Subcutaneous adipose tissue (tissue), 4 donors: ENCODE results near the gene MAPK8. TPM values are rescaled to one million over a fixed set of nuclear protein-coding genes. Genes with fewer than 3 reads are reported as not detected.

Experiments
- total RNA-seq, 4 donors: library from RNA; depleted of rRNA; stranded (reverse); fragments of >200 nt; gene quantifications; one replicate each; pipeline ENCODE4 v1.1.0, GENCODE V29; 2016
- TF ChIP-seq, protein P1 (sequence below): fragments of 450-650 bp; IDR thresholded peaks from one replicate; pipeline ENCODE4 v1.5.1; 2016; ENCODE audit warnings: low read depth, mild to moderate bottlenecking, control low read depth, antibody characterized with exemption, moderate library complexity

The MAPK8 gene
- total RNA-seq, 4 donors from 2014 or later: 34.1 to 72.2 (median 36.5) TPM

GRCh38 chr10:48400129-48400849 lies 93.8 kb downstream of the MAPK8 start:
- TF ChIP-seq, protein P1, sequence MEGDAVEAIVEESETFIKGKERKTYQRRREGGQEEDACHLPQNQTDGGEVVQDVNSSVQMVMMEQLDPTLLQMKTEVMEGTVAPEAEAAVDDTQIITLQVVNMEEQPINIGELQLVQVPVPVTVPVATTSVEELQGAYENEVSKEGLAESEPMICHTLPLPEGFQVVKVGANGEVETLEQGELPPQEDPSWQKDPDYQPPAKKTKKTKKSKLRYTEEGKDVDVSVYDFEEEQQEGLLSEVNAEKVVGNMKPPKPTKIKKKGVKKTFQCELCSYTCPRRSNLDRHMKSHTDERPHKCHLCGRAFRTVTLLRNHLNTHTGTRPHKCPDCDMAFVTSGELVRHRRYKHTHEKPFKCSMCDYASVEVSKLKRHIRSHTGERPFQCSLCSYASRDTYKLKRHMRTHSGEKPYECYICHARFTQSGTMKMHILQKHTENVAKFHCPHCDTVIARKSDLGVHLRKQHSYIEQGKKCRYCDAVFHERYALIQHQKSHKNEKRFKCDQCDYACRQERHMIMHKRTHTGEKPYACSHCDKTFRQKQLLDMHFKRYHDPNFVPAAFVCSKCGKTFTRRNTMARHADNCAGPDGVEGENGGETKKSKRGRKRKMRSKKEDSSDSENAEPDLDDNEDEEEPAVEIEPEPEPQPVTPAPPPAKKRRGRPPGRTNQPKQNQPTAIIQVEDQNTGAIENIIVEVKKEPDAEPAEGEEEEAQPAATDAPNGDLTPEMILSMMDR: no peak

DNA sequence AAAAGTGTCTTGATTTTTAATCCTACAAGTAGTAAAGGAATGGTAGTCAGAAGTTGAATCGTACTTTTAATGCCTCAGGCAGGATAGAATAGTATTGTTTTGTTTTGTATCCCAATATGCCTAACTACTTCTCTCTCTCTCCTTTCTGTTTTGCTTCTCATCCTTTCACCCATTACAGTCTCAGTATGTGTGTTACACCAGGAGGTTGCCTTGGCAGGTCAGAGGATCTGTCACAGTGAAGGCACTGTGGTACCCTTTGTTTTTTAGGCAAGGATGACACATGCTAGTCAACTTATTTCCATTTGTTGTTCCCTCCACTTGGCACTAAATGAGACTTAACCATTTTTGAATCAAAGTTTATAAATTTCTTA lies 94.4 kb downstream of the MAPK8 start:
- TF ChIP-seq, protein P1: no peak

- TF ChIP-seq, protein P1: no peak
Observed at GRCh38 chr10:48404646-48405045, 98.2 kb downstream of the MAPK8 start.

- TF ChIP-seq, protein P1: no peak
Observed at GRCh38 chr10:48406204-48406603, 99.7 kb downstream of the MAPK8 start.

DNA sequence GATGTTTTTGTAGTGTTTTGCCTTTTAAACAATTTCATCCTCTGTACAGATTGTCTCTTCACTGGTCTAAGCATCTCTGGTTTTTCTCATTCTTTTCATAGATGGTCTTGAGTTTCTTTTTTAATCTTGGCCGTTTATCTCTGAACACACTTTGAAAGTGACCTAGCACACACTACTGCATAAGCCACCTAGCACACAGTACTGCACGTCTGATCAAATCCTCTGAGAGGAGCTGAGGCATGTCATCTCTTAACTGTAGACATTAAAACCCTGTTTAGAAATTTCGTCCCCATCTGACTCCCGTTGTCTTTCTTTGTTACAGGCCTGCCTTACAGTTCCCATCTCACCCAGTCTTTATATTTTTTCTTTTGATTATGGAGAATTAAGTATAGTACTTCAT lies 100.2 kb downstream of the MAPK8 start:
- TF ChIP-seq, protein P1: no peak

DNA sequence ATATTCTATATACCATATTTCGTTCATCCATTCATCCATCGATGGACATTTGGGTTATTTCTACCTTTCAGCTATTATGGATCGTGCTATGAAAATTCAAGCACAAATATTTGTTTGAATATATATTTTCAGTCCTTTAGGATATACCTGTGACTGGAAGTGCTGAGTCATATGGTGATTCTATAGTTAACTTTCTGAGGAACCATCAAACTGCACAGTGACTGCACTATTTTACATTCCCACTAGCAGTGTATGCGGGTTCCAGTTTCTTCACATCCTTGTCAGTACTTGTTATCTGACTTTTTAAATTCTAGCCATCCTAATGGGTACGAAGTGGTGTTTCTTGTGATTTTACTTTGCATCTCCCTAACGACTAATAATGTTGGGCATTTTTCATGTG lies 104.0 kb downstream of the MAPK8 start:
- TF ChIP-seq, protein P1: no peak

DNA sequence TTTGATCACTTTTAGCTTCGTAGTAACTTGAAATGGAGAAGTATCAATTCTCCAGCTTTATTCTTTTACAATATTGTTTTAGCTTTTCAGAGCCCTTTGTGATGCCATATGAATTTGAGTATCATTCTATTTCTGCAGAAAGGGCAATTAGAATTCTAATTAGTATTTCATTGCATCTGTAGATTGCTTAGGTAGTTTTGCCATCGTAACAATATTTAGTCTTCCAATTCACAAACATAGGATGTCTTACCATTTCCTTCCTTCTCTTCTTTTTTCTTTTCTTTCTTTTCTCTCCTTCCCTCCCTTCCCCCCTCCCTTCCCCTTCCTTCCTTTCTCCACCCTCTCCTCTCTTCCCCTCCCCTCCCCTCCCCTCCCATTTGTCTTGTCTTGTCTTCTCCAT lies 105.0 kb downstream of the MAPK8 start:
- TF ChIP-seq, protein P1: no peak
